ENCODE results near the gene FAM9C. TPM values are rescaled to one million over a fixed set of nuclear protein-coding genes. Genes with fewer than 3 reads are reported as not detected.
A peak's percentile ranks its signal among the peaks of the same experiment; 100 is the strongest.

FAM9C gene
- total and polyA plus RNA-seq, 12 donors, result 0.07 to 1.00 (median 0.29) TPM; not detected in 6

DNA sequence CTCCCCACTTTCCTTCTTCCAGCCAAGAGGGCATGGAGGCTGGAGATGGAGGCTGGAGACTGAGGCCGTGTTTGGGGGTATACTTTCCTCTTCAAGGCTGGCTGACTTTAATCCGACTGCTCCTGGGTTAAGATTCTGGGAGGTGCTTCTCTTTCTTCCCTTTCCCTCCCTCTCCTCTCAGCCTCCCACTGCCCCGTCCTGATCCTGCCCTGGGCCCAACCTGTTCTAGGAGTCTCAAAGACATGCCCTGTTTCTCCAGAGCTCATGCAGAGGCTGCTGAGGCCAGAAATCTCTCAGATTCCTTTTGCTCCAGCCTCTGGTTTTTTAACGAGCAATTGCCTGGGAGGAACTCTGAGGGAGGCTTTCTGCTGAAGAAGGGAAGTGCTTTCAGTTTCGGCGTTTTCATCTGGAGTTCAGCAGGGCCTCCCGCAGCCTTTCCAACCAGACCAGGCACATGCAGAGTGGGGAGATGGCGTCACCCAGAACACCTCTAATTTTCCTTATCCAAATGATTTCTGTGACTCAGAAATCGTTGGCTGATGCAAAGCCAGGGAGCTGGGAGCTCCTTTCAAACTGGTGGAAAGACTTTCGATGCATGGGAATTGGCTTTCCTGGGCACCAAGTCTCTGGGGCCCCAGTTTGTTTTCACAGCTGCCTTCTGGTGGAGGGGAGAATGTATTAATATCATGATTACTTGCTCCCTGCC lies 34.5 kb upstream of the FAM9C start:
- H3K36me3 ChIP-seq, result no peaks in the 10 kb centered on the region
- peak in 7 of 8 donors; percentile 69 to 86 (median 71) for ATAC-seq
- intact Hi-C loops (cut with DNase I), result no loop called here
- H3K27ac ChIP-seq, result peak overlapping the region; percentile 55 to 86 (median 72)
- H3K27me3 ChIP-seq, result peaks cover 0 to 20% (median 0%) of the 10 kb centered on the region in 7 donors
- 33 to 45% methylated on average over 10 of the region's 10 CpGs for WGBS, 2 donors
- peak; percentile 17 to 40 for DNase-seq
- TF ChIP-seq, protein P1, sequence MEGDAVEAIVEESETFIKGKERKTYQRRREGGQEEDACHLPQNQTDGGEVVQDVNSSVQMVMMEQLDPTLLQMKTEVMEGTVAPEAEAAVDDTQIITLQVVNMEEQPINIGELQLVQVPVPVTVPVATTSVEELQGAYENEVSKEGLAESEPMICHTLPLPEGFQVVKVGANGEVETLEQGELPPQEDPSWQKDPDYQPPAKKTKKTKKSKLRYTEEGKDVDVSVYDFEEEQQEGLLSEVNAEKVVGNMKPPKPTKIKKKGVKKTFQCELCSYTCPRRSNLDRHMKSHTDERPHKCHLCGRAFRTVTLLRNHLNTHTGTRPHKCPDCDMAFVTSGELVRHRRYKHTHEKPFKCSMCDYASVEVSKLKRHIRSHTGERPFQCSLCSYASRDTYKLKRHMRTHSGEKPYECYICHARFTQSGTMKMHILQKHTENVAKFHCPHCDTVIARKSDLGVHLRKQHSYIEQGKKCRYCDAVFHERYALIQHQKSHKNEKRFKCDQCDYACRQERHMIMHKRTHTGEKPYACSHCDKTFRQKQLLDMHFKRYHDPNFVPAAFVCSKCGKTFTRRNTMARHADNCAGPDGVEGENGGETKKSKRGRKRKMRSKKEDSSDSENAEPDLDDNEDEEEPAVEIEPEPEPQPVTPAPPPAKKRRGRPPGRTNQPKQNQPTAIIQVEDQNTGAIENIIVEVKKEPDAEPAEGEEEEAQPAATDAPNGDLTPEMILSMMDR (IDR thresholded peaks at IDR 0.05), result no peak
- H3K9me3 ChIP-seq, result no peaks in the 10 kb centered on the region
- H3K4me1 ChIP-seq, result peaks cover 0 to 66% (median 9%) of the 10 kb centered on the region in 9 donors
- H3K4me3 ChIP-seq, result peak overlapping the region in 5 of 10 donors; percentile 15 to 33 (median 24)

DNA sequence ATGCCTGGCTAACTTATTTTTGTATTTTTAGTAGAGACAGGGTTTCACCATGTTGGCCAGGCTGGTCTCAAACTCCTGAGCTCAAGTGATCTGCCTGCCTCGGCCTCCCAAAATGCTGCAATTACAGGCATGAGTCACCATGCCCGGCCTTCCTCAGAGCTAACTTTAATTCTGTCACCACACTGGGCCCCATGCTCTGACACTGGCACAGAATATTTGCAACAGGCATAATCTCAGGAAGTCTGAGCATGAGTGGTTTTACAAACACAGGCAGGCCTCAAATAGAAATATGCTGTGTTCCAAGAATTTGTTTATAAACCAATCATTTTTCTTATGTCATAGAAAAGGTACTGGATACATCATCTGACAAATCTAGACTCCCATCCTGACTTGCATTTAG lies 32.7 kb upstream of the FAM9C start:
- Histone ChIP-seq H3K27me3 (peaks cover 0 to 20% (median 0%) of the 10 kb centered on the region in 7 donors), H3K36me3 (no peaks in the 10 kb centered on the region), H3K9me3 (no peaks in the 10 kb centered on the region), H3K4me1 (peaks cover 0 to 52% (median 9%) of the 10 kb centered on the region in 9 donors), H3K27ac (peak overlapping the region in 1 of 10 donors; percentile 13), H3K4me3 (no peak overlapping the region)
- ATAC-seq (no peak), DNase-seq (no peak)
- TF ChIP-seq, protein P1 (IDR thresholded peaks at IDR 0.05), result no peak
- intact Hi-C loops (cut with DNase I), result no loop called here
- 78 to 80% methylated on average over 2 of the region's 2 CpGs for WGBS, 2 donors

DNA sequence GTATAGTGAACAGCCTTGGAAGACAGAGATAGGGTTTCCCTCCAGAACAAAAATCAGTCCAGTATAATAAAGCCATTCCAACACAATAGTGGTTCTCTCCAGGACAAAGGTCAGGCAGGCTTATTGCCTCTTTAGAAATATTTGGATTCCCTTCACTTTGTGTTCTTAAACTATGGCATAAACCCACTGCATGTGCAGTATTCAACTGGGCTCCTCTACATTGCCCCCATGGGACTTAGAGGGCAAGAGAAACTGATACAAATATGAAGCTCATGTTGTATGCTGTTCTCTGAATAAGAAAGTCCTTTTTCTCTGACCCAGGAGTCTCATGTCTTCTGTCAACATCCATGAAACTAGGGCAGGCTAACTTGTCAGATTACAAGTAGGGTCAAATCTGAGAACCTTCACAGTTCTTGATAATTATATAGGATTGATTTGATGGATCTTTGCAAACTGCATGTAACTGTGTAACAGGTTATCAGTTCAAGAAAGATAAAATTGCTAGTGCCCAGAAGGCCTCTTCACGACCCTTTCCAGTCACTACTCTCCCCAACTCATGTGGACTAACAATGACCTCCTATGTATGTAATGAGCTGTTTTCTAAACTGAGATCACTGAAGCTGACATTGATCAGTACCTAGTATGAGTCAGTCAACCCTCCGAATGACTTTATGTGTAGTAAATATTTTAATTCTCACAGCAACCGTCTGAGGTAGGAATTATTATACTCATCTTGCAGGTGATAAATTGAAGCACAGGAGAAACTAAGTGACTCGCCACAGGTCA lies 31.9 kb upstream of the FAM9C start:
- no peak for ATAC-seq
- 96 to 99% methylated on average over 4 of the region's 4 CpGs for WGBS, 2 donors

More for the DNA sequence above, 31.9 kb upstream of the FAM9C start:
- intact Hi-C loops (cut with DNase I), result no loop called here
- Histone ChIP-seq H3K4me3 (no peak overlapping the region), H3K36me3 (no peaks in the 10 kb centered on the region), H3K4me1 (peaks cover 0 to 44% (median 9%) of the 10 kb centered on the region in 9 donors), H3K27me3 (peaks cover 0 to 20% (median 0%) of the 10 kb centered on the region in 7 donors), H3K27ac (no peak overlapping the region), H3K9me3 (no peaks in the 10 kb centered on the region)
- DNase-seq, result no peak
- TF ChIP-seq, protein P1 (IDR thresholded peaks at IDR 0.05), result no peak
